Neural progenitor cell (in vitro differentiated cells): ENCODE measurements around the gene RPP14. TPM values are rescaled to one million over a fixed set of nuclear protein-coding genes. Genes with fewer than 3 reads are reported as not detected.

Experiments
- DNase-seq: peaks from one replicate; pipeline ENCODE4 v3.0.0-alpha.2; 2016; ENCODE audit warnings: low spot score
- H2AFZ ChIP-seq: fragments of 200-600 bp; sonication (generic); replicated peaks from 2 replicates; pipeline ENCODE4 v1.6.1; 2016; ENCODE audit warnings: antibody characterized with exemption
- H3F3A ChIP-seq: fragments of 200-600 bp; sonication (generic); 2 replicates; pipeline ENCODE4 v1.6.1; 2016; ENCODE audit warnings: antibody characterized with exemption, low read depth
- H3K27ac ChIP-seq: fragments of 200-600 bp; sonication (generic); 2 replicates; pipeline ENCODE4 v1.5.1; 2016; ENCODE audit warnings: mild to moderate bottlenecking
- H3K27me3 ChIP-seq: fragments of 200-600 bp; sonication (generic); 2 replicates; pipeline ENCODE4 v1.6.1; 2016; ENCODE audit warnings: mild to moderate bottlenecking, moderate library complexity
- H3K36me3 ChIP-seq: fragments of 200-600 bp; sonication (generic); 2 replicates; pipeline ENCODE4 v1.5.1; 2016
- H3K4me1 ChIP-seq: fragments of 200-600 bp; sonication (generic); 2 replicates; pipeline ENCODE4 v1.6.1; 2016; ENCODE audit warnings: mixed run types
- H3K4me2 ChIP-seq: fragments of 200-600 bp; sonication (generic); 2 replicates; pipeline ENCODE4 v1.6.1; 2016
- H3K4me3 ChIP-seq: fragments of 200-600 bp; sonication (generic); 2 replicates; pipeline ENCODE4 v1.5.1; 2016
- H3K79me2 ChIP-seq: fragments of 200-600 bp; sonication (generic); 2 replicates; pipeline ENCODE4 v1.6.1; 2016; ENCODE audit warnings: low read depth
- H3K9ac ChIP-seq: fragments of 200-600 bp; sonication (generic); 2 replicates; pipeline ENCODE4 v1.6.1; 2016
- H3K9me3 ChIP-seq: fragments of 200-600 bp; sonication (generic); 2 replicates; pipeline ENCODE4 v1.5.1; 2016; ENCODE audit warnings: low read depth
- H4K20me1 ChIP-seq: fragments of 200-600 bp; sonication (generic); 2 replicates; pipeline ENCODE4 v1.6.1; 2016; ENCODE audit warnings: low read depth
- H3K27ac Mint-ChIP-seq: 3 replicates; pipeline ENCODE4 v1.8.0; 2021; ENCODE audit warnings: mixed read lengths
- H3K27me3 Mint-ChIP-seq: 2 replicates; pipeline ENCODE4 v1.8.0; 2022; ENCODE audit warnings: low read depth, mild to moderate bottlenecking, inconsistent platforms, moderate library complexity, mixed read lengths; ENCODE audit not compliant: insufficient read depth
- H3K36me3 Mint-ChIP-seq: 3 replicates; pipeline ENCODE4 v1.8.0; 2021; ENCODE audit warnings: mixed read lengths
- H3K4me1 Mint-ChIP-seq: 3 replicates; pipeline ENCODE4 v1.8.0; 2021; ENCODE audit warnings: mixed read lengths
- H3K4me3 Mint-ChIP-seq: 3 replicates; pipeline ENCODE4 v1.8.0; 2021; ENCODE audit warnings: mild to moderate bottlenecking, moderate library complexity, mixed read lengths
- H3K9me3 Mint-ChIP-seq: 3 replicates; pipeline ENCODE4 v1.8.0; 2020; ENCODE audit warnings: mixed read lengths
- EZH2 ChIP-seq: fragments of 200-600 bp; sonication (generic); IDR thresholded peaks from 2 replicates; pipeline ENCODE4 v1.6.1; 2017; ENCODE audit warnings: antibody characterized with exemption, mild to moderate bottlenecking, moderate library complexity
- EZH2phosphoT487 ChIP-seq: fragments of 200-600 bp; sonication (generic); IDR thresholded peaks from 2 replicates; pipeline ENCODE4 v1.6.1; 2017; ENCODE audit warnings: antibody characterized with exemption
- total RNA-seq: library from RNA; depleted of rRNA; stranded (reverse); fragments of >200 nt; gene quantifications from 2 replicates; pipeline ENCODE4 v1.2.3, GENCODE V29; 2015; ENCODE audit warnings: low replicate concordance
- TF ChIP-seq, protein P1 (sequence below): fragments of 200-600 bp; sonication (generic); IDR thresholded peaks from 2 replicates; pipeline ENCODE4 v1.5.1; 2017; ENCODE audit warnings: antibody characterized with exemption, mild to moderate bottlenecking

Gene RPP14
- total RNA-seq, 1 donor from 2014 or later, result 17.8 TPM

DNA sequence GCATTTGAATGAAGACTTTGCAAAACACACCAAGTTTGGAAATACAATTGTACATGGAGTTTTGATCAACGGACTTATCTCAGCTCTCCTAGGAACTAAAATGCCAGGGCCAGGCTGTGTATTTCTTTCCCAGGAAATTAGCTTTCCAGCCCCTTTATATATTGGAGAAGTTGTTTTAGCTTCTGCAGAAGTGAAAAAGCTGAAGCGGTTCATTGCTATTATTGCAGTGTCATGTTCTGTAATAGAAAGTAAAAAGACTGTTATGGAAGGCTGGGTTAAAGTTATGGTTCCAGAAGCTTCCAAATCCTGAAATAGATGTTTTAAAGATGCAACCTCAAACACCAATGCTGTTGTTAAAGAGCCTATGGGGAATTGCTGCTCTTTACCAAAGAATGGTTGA, 11.8 kb downstream of the RPP14 start:
- DNase-seq, result no peak
- H3K9ac ChIP-seq, result no peak overlapping the region
- H3K9me3 ChIP-seq, result no peaks in the 10 kb centered on the region
- Mint-ChIP-seq H3K27ac (no peak overlapping the region), H3K4me3 (no peak overlapping the region), H3K4me1 (peaks cover 5% of the 10 kb centered on the region), H3K9me3 (no peaks in the 10 kb centered on the region), H3K36me3 (peaks cover 23% of the 10 kb centered on the region), H3K27me3 (peaks cover 2% of the 10 kb centered on the region)
- H3K36me3 ChIP-seq, result peaks cover 4% of the 10 kb centered on the region
- peaks cover 12% of the 10 kb centered on the region for H4K20me1 ChIP-seq
- H3K4me1 ChIP-seq, result peaks cover 11% of the 10 kb centered on the region
- no peaks in the 10 kb centered on the region for H3K27me3 ChIP-seq
- no peak overlapping the region for H3K4me3 ChIP-seq
- H3K79me2 ChIP-seq, result peaks cover 15% of the 10 kb centered on the region
- H3K27ac ChIP-seq, result no peak overlapping the region
- no peak overlapping the region for H2AFZ ChIP-seq
- H3F3A ChIP-seq, result peaks cover 20% of the 10 kb centered on the region
- no peak overlapping the region for H3K4me2 ChIP-seq
- TF ChIP-seq, protein P1, sequence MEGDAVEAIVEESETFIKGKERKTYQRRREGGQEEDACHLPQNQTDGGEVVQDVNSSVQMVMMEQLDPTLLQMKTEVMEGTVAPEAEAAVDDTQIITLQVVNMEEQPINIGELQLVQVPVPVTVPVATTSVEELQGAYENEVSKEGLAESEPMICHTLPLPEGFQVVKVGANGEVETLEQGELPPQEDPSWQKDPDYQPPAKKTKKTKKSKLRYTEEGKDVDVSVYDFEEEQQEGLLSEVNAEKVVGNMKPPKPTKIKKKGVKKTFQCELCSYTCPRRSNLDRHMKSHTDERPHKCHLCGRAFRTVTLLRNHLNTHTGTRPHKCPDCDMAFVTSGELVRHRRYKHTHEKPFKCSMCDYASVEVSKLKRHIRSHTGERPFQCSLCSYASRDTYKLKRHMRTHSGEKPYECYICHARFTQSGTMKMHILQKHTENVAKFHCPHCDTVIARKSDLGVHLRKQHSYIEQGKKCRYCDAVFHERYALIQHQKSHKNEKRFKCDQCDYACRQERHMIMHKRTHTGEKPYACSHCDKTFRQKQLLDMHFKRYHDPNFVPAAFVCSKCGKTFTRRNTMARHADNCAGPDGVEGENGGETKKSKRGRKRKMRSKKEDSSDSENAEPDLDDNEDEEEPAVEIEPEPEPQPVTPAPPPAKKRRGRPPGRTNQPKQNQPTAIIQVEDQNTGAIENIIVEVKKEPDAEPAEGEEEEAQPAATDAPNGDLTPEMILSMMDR, result no peak
- TF ChIP-seq EZH2 (no peak), EZH2phosphoT487 (no peak)

DNA sequence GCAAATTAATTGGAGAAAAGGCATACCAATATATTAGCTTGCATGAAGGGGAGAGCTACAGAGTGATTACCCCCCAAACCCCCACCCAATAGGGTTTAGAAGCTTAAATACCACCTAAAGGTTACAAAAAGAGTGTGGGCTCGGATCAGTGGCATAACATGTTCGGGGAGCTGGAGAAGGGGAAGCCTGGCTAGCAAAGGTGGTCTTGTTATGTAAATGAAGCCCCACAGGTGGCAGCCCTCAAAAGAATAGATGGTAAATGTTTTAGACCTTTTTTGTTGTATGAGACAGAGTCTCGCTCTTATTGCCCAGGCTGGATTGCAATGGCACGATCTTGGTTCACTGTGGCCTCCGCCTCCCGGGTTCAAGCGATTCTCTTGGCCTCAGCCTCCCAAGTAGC, 15.7 kb downstream of the RPP14 start:
- Mint-ChIP-seq H3K9me3 (no peaks in the 10 kb centered on the region), H3K36me3 (peaks cover 10% of the 10 kb centered on the region), H3K27ac (no peak overlapping the region), H3K4me1 (peaks cover 17% of the 10 kb centered on the region), H3K4me3 (no peak overlapping the region), H3K27me3 (no peaks in the 10 kb centered on the region)
- H3K4me3 ChIP-seq, result no peak overlapping the region
- no peak for DNase-seq
- peaks cover 12% of the 10 kb centered on the region for H4K20me1 ChIP-seq
- no peaks in the 10 kb centered on the region for H3K27me3 ChIP-seq
- peaks cover 11% of the 10 kb centered on the region for H3K4me1 ChIP-seq
- no peaks in the 10 kb centered on the region for H3K9me3 ChIP-seq
- H3K4me2 ChIP-seq, result peak overlapping the region; percentile 62
- H2AFZ ChIP-seq, result no peak overlapping the region
- H3K36me3 ChIP-seq, result peaks cover 4% of the 10 kb centered on the region
- TF ChIP-seq EZH2phosphoT487 (no peak), EZH2 (no peak)
- TF ChIP-seq, protein P1, result no peak
- no peaks in the 10 kb centered on the region for H3K79me2 ChIP-seq
- peak overlapping the region; percentile 50 for H3K27ac ChIP-seq
- peaks cover 26% of the 10 kb centered on the region for H3F3A ChIP-seq
- no peak overlapping the region for H3K9ac ChIP-seq

DNA sequence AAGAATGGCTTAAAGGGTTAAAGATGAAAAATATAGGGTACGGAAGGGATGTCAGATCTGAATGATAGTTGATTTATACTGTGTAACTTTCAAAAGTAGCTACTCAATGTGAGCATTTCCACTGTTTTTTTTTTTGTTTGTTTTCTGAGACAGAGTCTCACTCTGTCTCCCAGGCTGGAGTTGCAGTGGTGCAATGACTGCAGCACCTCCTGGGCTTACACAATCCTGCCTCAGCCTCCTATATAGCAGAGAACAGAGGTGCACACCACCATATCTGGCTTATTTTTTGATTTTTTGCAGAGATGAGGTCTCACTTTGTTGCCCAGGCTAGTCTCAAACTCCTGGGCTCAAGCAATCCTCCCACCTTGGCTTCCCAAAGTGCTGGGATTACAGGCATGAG, 16.7 kb downstream of the RPP14 start:
- no peak overlapping the region for H2AFZ ChIP-seq
- no peaks in the 10 kb centered on the region for H3K79me2 ChIP-seq
- H3K36me3 Mint-ChIP-seq, result peaks cover 6% of the 10 kb centered on the region
- no peak overlapping the region for H3K4me3 Mint-ChIP-seq
- peaks cover 17% of the 10 kb centered on the region for H3K4me1 Mint-ChIP-seq
- H3K27ac ChIP-seq, result no peak overlapping the region
- H3F3A ChIP-seq, result peaks cover 26% of the 10 kb centered on the region
- H3K9me3 ChIP-seq, result no peaks in the 10 kb centered on the region
- no peaks in the 10 kb centered on the region for H3K27me3 ChIP-seq
- no peaks in the 10 kb centered on the region for H3K9me3 Mint-ChIP-seq
- H3K27ac Mint-ChIP-seq, result no peak overlapping the region
- TF ChIP-seq, protein P1, result no peak
- no peak for TF ChIP-seq EZH2phosphoT487
- TF ChIP-seq EZH2, result no peak
- no peaks in the 10 kb centered on the region for H3K27me3 Mint-ChIP-seq
- DNase-seq, result no peak
- no peak overlapping the region for H3K4me2 ChIP-seq
- no peak overlapping the region for H3K4me3 ChIP-seq
- H3K36me3 ChIP-seq, result peaks cover 1% of the 10 kb centered on the region
- no peak overlapping the region for H3K9ac ChIP-seq
- peaks cover 12% of the 10 kb centered on the region for H4K20me1 ChIP-seq
- H3K4me1 ChIP-seq, result peaks cover 11% of the 10 kb centered on the region
